NCI-H82 treated with DMSO at 0.1 percent for 48 hours (cell line): ENCODE data around the gene WDR38.

Source experiments
- DNase-seq: peaks from one replicate; lab custom pipeline; 2025; ENCODE audit not compliant: unreplicated experiment; lab: John Stamatoyannopoulos, UW

WDR38 gene

GRCh38 chr9:124880501-124880900, 27.2 kb downstream of the WDR38 start:
- DNase-seq, result no peak

DNA sequence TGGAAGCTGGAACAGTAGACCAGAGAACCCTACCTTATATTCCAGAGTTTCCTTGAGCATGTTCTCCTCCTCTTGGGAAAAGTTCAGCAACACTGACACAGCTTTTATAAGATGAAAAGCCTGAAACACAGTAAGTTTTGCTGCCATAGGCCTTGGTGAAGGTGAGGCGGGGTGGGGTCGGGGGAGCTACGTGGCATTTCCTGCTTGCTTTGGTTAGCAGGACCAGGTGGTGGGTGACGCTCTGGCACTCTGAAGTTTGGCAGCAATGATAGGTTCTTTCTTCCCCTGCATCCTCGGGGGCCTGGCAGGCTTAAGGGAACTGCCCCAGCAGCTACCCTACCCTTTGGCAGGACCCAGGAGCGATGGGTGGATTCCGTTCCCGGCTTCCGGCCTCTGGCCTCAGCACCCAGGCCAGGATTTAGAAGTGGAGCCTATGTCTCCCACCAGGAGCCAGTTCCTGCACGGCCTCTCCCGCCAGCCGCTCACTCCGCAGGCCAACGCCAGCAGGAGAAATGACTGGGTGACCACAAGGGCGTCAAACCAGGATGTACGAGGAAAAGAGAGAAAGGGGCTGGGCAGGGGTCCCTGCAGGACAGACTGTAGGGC, 28.0 kb downstream of the WDR38 start:
- DNase-seq, result no peak

DNA sequence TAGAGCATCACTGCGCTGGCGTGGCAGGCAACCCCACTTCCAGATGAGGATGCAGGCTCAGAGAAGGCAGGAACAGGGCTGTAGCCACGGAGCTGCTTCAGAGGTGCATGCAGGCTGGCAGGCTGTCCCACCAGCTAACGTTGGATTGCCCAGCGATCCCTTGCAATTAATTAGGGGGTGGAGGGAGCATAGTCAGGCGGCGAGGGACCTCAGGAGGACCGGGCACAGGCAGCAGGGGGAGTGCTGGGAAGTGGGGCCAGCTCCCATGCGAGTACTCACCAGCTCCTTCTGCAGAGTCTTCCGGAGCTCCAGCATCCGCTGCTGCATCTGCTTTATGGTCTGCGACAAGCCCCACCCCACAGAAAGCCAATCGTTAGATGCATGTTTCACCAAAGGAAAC, 29.0 kb downstream of the WDR38 start:
- DNase-seq, result no peak

GRCh38 chr9:124884376-124884775, 31.1 kb downstream of the WDR38 start:
- DNase-seq, result no peak

- no peak for DNase-seq
Measured at GRCh38 chr9:124885551-124885950, 32.3 kb downstream of the WDR38 start.

GRCh38 chr9:124886461-124886860, 33.2 kb downstream of the WDR38 start:
- DNase-seq, result no peak

DNA sequence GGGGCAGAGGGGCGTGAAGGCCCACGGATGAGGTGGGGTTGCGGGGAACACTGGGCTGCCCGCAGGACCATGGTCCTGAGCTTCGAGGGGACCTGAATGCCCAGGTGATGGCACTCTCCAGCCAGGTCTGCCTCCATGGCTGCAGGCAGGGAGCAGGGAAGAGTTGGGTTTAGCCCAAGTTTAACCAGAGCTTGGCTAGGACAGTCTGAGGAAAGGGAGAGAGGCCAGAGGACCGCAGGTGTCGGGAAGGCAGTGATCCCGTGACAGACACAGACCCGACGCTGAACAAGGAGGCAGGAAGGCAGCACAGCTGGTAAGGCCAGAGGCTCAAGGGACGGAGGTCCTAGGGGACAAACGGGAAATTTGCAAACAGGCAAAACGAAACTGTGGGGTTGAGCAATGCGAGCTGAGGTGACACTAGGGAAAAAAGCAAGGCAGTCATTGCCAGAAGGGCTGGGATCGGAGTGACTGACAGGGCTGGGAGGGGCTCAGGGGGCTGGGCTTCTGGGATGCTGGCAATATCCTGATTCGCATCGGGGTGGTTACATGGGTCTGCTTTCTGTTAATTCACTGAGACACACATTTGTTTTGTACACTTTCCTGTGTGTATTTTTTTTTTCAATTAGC, 33.7 kb downstream of the WDR38 start:
- DNase-seq, result no peak

DNA sequence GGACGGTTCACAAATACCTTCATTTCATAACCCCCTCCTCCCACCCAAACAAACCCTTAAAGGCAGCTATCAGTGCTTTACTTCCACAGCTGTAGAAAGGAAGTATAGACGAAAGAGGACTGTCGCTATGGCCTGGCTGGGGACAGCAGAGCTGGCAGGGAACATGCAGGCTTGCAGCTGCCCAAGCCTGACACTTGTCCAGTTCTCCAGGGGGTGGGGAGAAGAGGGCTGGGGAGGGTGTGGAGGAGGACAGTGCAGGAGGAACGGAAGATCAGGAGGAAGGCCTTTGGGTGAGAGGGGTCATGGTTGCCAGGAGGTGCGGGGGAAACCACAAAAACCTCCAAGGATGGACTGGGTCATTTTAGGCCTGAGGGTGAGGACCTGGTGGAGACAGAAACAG, 34.6 kb downstream of the WDR38 start:
- DNase-seq, result no peak

DNA sequence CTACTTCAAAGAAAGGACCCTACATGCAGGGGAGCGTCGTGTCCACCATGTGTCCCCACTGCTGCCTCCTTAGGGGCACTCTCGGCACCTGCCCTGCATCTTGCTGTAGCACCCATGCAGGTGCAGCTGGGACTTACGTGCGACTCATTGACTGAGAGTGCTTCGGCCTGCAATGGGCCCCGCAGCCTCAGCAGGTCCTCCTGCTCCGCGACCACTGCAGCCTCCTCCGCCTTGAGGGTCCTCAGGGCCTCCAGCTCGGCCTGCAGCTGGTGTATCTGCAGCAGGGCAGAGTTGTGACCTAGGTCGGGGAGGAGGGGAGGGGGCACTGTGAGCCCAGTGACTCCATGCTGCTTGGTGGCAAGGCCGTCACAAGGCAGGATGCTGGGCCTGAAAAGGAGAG, 35.7 kb downstream of the WDR38 start:
- DNase-seq, result no peak

DNA sequence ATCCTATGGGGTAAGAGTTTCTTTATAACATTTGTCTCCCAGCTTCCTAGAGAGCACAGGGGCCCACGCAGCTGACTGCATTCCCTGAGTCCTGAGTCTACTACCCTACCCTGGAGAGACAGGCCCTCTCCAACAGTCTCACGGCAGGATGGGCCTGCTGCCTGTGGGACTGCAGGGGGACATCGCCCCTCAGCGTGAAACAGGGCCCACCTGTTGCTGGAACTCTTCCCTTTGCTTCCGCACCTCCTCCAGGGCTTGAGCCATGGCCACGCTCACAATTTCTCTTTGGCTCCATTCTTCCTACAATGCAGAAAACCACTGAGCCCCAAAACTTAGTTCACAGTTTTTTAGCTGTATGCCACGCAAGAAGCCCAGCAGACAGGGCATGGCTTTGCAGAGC, 36.9 kb downstream of the WDR38 start:
- DNase-seq, result no peak

- no peak for DNase-seq
Measured at GRCh38 chr9:124894035-124894740, 40.9 kb downstream of the WDR38 start.

DNA sequence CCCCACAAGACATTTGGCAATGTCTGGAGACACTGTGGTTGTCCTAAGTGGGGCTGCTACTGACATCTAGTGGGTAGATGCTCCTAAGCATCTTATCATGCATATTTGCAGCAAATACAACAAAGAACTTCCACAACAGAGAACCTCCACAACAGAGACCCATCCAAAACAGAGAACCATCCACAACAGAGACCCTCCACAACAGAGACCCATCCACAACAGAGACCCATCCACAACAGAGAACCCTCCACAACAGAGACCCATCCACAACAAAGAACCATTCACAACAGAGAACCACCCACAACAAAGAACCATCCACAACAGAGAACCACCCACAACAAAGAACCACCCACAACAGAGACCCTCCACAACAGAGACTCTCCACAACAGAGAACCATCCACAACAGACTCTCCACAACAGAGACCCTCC, 41.5 kb downstream of the WDR38 start:
- DNase-seq, result no peak

DNA sequence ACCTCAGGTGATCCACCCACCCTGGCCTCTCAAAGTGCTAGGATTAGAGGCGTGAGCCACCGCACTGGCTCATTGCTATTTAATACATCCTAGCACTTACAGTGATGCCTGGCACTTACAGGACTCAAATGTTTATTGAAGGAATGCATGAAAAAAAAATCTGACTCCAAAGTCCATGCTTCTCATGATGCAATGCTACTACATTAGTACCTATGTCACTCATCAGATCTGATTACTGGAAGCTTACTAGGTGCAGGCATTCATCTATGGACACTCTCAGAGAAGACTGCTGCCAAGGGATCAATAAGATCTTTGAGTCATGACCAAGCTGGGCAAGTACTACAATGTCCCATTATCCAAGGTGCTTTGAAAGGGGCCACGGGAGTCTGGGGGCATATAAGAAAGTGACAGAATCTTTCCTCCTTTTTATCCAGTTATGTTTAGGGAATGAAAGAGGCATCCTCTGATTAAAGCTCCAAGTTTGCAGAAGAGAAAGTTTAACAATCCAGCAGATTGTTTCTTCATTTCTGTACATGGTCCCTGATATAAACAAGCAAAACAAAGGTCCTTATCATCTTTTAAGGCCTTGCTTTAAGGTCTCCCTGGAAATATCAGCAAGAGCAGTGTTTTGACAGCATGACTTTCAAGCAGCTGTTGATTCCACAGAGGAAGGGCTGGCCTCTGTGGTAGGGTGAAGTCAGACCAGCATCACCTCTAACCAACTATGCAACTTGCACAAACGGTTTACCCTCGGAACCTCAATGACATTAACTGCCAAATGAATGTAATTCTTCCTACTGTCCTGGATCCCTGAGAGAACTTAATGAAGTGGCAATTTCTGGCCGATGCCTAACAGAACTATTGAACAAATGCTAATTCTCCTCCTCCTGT, 44.6 kb downstream of the WDR38 start:
- DNase-seq, result no peak

DNA sequence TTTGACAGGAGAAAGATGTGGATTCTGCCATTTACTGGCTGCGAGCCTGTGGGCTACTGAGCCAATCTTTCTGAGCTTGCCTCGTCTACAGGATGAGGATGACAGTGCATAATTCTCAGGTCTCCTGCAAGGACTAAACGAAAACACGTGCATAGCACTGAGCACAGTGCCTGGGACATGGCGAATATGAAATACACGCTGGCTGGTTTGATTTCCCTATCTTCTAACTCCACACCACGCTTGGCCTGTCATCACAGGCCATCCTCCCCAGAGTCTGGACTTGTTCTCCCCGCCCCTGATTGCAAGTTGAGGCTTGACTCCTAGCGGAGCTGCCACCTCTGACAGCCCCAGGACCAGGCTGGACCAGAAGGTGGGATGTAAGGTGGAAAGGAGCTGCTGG, 46.6 kb downstream of the WDR38 start:
- DNase-seq, result no peak

- DNase-seq, result no peak
Measured at GRCh38 chr9:124906966-124907365, 53.7 kb downstream of the WDR38 start.
